HG03442 (cell line): ENCODE data around the gene RHBDF2.

Experiments
- ATAC-seq: cut with Tn5 transposase; IDR thresholded peaks from one replicate; pipeline ENCODE4 v1.9.1; 2021; ENCODE audit warnings: mild to moderate bottlenecking, moderate library complexity; ENCODE audit not compliant: unreplicated experiment

Gene RHBDF2

GRCh38 chr17:76467366-76467765 is 33.9 kb downstream of the RHBDF2 start, which contains the start of gene AANAT:
AANAT (plus strand) TSS chr17:76467603; CDS start chr17:76468747, 1,144 bp downstream.
- no peak for ATAC-seq

- ATAC-seq: no peak
Measured at GRCh38 chr17:76466775-76467130, 34.5 kb downstream of the RHBDF2 start.

- no peak for ATAC-seq
Measured at GRCh38 chr17:76462556-76463290, 38.5 kb downstream of the RHBDF2 start.

- ATAC-seq: no peak
Measured at GRCh38 chr17:76461765-76462555, 39.3 kb downstream of the RHBDF2 start.

GRCh38 chr17:76459674-76460073 is 41.5 kb downstream of the RHBDF2 start:
- ATAC-seq: no peak

GRCh38 chr17:76458580-76459490 is 42.4 kb downstream of the RHBDF2 start:
- ATAC-seq: no peak

- ATAC-seq: no peak
Measured at GRCh38 chr17:76453431-76453743, 47.8 kb downstream of the RHBDF2 start.

- peak; percentile 86 for ATAC-seq
Measured at GRCh38 chr17:76452660-76453430, 48.4 kb downstream of the RHBDF2 start, which contains the start of gene UBE2O. UBE2O (minus strand) TSS chr17:76453152; CDS start chr17:76453141, 11 bp downstream.

- peak; percentile 6 for ATAC-seq
Measured at GRCh38 chr17:76452127-76452659, 49.0 kb downstream of the RHBDF2 start.

GRCh38 chr17:76451506-76451905 is 49.7 kb downstream of the RHBDF2 start:
- no peak for ATAC-seq

- ATAC-seq: no peak
Measured at GRCh38 chr17:76449126-76449525, 52.1 kb downstream of the RHBDF2 start.

DNA sequence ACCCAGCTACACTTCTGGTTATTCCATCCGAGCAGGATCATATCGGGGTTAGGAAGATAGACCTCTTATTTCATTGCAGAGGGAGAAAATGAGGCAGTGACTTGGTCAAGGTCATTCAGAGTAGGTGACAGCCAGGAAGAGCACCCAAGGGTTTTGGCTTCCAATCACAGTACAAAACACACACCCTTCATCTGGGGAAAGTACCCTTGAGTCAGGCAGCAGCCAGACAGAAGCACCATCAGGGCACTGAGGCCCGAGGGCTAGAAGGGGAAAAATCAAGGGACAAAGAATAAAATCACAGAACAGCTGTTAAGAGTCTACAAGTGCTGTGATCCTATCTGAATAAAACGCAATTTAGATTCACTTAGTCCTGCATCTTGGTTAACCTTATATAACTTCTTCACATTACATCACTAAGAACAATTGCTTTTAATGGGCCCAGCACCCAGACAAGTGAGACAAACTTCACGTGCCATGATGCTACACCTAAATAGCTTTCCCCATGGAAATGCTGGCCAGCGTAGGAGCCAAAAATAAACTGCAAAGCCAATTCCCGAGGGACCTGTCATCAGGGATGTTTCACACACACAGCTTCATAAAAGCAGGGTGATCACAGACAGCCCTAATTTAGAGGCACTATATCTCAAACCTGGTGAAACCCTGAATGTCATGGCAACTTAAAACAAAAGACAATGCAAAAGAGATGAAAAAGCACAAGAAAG is 53.1 kb downstream of the RHBDF2 start:
- no peak for ATAC-seq

DNA sequence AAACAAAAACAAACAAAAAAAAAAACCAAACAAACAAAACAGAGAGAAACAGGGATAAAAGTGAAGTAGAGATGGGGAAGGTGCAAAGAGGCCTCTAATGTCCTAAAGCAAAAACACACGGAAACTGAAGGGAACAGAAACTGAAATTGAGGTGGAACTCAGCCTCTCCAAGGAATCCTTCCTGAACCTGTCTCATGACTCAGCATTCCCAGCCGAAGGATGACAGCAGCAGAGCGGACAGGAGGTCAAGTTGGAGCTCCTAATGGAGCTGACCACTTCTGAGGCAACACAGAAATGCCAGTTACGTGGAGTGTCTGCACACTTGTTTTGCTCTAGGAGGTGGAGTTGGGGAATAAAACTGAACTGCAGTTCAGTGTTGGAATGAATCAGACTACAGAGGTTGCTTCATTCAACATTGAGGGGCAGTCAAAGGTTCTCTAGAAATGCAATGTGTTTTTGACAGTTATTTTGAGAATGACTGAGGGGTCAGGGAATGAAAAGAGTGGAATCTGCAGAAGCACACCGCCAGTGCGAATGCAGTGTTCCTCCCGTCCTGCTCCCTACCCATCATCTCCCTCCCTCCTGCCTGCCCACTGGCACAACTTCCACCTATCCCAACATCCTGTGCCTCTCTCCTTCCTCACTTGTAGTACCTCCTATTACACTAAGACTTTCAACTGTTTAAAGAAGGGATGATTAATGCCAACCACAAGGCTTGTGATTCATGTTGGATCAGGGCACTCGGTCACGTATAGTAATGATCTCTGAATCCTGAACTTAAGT is 54.6 kb downstream of the RHBDF2 start:
- ATAC-seq: no peak

DNA sequence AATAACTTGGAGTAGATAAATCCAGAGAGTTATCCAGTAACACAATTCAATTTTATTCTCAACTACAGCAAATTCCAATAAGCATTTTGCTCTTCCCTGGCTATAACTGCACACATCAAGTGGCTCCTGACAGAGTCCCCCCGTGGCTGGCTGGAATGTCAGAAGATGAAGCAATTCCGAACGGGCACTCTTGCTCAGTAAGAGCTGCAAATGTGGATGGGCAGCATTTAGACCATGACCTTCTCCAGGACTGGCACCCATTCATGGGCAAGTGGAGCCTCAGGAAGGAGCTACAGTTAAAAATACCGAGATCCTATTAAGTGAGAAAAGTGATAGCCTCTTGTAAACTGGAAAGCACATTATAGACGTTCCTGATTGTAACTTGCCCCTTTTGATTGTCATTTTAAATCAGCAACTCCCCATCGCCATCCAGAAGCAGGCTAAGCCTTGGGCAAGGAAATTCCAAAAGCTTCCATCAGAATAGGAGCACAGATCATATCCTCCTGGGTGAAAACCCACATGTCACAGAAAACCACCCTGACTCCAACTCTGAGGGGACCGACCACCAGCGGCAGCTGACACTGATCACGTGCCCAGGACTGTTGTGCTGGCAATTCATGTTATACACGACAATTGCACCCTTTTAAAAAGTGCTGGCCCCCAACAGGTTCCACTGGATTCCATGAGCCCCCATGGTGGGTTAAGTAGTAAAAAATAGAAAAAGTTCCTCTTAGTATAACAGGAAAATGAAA is 55.4 kb downstream of the RHBDF2 start:
- no peak for ATAC-seq

DNA sequence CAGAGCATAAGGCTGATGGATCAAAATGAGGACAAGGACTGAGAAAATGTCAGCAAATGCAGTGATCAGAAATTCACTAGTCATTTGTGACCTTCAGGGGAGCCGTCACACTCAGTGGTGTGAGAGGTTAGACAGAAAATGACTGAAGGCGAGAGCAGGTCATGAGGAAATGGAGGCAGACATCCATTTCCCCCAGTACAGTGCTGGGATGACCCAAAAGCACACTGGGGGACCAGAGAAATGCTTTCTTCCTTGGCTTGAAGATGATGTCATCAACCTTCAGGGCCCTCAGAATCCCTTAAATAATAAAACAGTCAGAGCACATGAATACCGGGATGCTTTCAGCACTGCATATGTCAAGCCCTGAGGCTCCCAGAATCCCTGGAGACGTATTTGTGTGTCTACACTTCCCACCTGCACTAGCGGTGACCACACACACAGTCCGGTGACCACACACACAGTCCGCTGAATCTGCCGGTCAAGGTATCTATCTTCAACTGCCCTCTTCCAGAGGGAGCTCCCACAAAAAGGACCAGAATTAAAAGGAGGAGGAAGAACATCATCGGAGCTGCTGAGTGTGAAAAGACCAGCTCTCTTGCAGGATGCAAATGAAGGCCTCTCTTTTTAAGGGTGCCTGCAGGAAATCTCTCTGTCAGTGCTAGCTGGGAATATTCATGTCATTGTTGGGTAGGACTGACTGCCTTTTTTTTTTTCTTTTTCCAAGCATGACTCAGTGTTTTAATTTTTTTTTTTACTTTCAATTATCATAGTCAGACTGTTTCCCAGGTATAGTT is 56.5 kb downstream of the RHBDF2 start:
- no peak for ATAC-seq

DNA sequence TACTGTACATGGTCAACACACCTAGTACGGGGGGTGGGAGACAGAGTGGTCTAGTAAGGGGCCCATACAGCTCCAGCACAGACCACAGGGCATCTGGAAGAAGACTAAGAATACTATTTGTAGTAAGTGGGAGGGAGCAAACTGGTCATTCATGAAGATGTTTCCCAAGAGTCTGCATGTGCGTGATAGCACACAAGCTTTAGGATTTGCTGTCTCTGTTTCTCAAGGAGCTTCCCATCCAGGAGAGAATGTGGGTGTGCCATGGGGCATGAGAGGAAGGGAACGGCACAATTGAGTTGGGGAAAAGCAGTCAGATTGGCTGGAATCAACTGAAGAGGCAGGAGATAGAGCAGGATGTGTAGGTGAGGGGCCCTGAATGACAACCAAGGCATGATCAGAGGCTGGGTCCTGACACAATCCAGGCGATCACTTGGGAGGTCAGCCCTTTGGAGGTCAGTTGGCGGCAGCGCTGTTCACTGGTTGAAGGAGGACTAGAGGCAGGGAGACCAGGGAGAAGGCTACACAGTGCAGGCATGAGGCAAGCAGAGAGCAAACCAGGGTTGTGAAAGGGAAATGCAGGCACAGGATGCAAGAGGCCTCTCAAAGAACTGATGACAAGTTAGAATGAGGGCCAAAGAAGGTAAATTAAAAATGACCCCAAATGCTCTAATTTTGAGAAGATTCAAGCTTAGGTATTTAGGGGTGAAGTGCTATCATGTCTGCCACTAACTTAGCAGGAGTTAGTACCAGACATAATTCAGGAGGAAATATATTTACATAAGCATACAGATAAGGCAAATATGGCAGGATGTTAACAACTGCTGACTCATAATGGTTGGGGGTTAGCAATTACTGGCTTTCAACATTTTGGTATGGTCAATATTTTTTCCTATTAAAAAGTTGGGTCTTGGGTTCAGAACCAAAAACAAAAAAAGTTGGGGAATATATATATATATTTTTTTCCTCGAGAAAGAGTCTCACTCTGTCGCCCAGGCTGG is 58.6 kb downstream of the RHBDF2 start:
- ATAC-seq: no peak
